C4-2B (cell line): ENCODE data around the gene TNPO3.
"Not testable (repeated sequence)": the region's sequence is repeated elsewhere in the genome, so short reads cannot be mapped to it uniquely, and the experiment has no call there.

ENCODE experiments used
- H3K27ac ChIP-seq: fragments of 450-650 bp; 2 replicates; pipeline ENCODE4 v1.5.1; 2017
- CTCF ChIP-seq: fragments of 450-650 bp; conservative IDR thresholded peaks from 2 replicates; pipeline ENCODE4 v1.5.1; 2017; ENCODE audit warnings: mild to moderate bottlenecking
- ZFX ChIP-seq: fragments of 450-650 bp; IDR thresholded peaks from 2 replicates; pipeline ENCODE4 v1.6.1; 2017

Gene TNPO3

GRCh38 chr7:129005186-129005585 is 49.7 kb downstream of the TNPO3 start:
- H3K27ac ChIP-seq = no peak overlapping the region
- TF ChIP-seq CTCF = no peak
- no peak for TF ChIP-seq ZFX

GRCh38 chr7:128997181-128997580 is 57.7 kb downstream of the TNPO3 start:
- no peak overlapping the region for H3K27ac ChIP-seq
- no peak for TF ChIP-seq CTCF
- TF ChIP-seq ZFX = no peak

GRCh38 chr7:128994560-128994959 is 60.4 kb downstream of the TNPO3 start:
- not testable (repeated sequence) for H3K27ac ChIP-seq

- H3K27ac ChIP-seq = no peak overlapping the region
- TF ChIP-seq CTCF = no peak
- TF ChIP-seq ZFX = no peak
Measured at GRCh38 chr7:128993419-128993818, 61.5 kb downstream of the TNPO3 start.

GRCh38 chr7:128989961-128990360 is 65.0 kb downstream of the TNPO3 start:
- TF ChIP-seq ZFX (no peak), CTCF (no peak)
- H3K27ac ChIP-seq = no peak overlapping the region

GRCh38 chr7:128988372-128988771 is 66.5 kb downstream of the TNPO3 start:
- no peak overlapping the region for H3K27ac ChIP-seq
- TF ChIP-seq CTCF = no peak
- TF ChIP-seq ZFX = no peak

- no peak overlapping the region for H3K27ac ChIP-seq
- TF ChIP-seq ZFX (no peak), CTCF (no peak)
Measured at GRCh38 chr7:128986609-128987008, 68.3 kb downstream of the TNPO3 start.

- no peak for TF ChIP-seq ZFX
- TF ChIP-seq CTCF = no peak
Measured at GRCh38 chr7:128985660-128986059, 69.3 kb downstream of the TNPO3 start.

More at GRCh38 chr7:128985660-128986059, 69.3 kb downstream of the TNPO3 start:
- H3K27ac ChIP-seq = no peak overlapping the region
